HepG2 (cell line): ENCODE data around the gene HS6ST2.

ENCODE experiments used
- AHDC1 ChIP-seq: sonication (generic); formaldehyde crosslinking; IDR thresholded peaks from 2 replicates; pipeline ENCODE4 v1.5.1; 2020; ENCODE audit warnings: mild to moderate bottlenecking, missing genetic modification reagents, borderline replicate concordance
- BRF2 ChIP-seq: sonication (generic); formaldehyde crosslinking; IDR thresholded peaks from 2 replicates; pipeline ENCODE4 v1.8.1; 2022; ENCODE audit warnings: mild to moderate bottlenecking, missing genetic modification reagents
- CTCF ChIP-seq: sonication (generic); formaldehyde crosslinking; IDR thresholded peaks from 2 replicates; pipeline ENCODE4 v1.5.0; 2020; ENCODE audit warnings: mild to moderate bottlenecking, missing genetic modification reagents, moderate library complexity
- ELF1 ChIP-seq: sonication (generic); formaldehyde crosslinking; IDR thresholded peaks from 2 replicates; pipeline ENCODE4 v1.4.0; 2020; ENCODE audit warnings: missing genetic modification reagents
- FOSL1 ChIP-seq: sonication (generic); formaldehyde crosslinking; IDR thresholded peaks from 2 replicates; pipeline ENCODE4 v1.9.0; 2021; ENCODE audit warnings: missing genetic modification reagents, borderline replicate concordance
- MAZ ChIP-seq, 2 experiments: sonication (generic) in 1 of 2; formaldehyde crosslinking in 1 of 2; IDR thresholded peaks; 2 replicates each; pipeline versions ENCODE4 v1.5.0 to v1.6.1; 2012 to 2020; ENCODE audit warnings: low read depth in 2 of 2, mild to moderate bottlenecking in 2 of 2, borderline replicate concordance in 1 of 2, improper control_type of control experiment in 1 of 2, low read length in 1 of 2, missing genetic modification reagents in 1 of 2, moderate library complexity in 1 of 2
- MTA1 ChIP-seq: sonication (generic); formaldehyde crosslinking; IDR thresholded peaks from 2 replicates; pipeline ENCODE4 v1.4.0; 2020; ENCODE audit warnings: missing genetic modification reagents, mild to moderate bottlenecking, borderline replicate concordance
- NKX3-1 ChIP-seq: sonication (generic); formaldehyde crosslinking; IDR thresholded peaks from 2 replicates; pipeline ENCODE4 v1.5.0; 2020; ENCODE audit warnings: missing genetic modification reagents
- POLR2A ChIP-seq, 2 experiments: IDR thresholded peaks; 2 replicates each; pipeline ENCODE4 v1.6.1; 2011; ENCODE audit warnings: low read depth in 2 of 2, low read length in 2 of 2, mild to moderate bottlenecking in 1 of 2, moderate library complexity in 1 of 2; ENCODE audit not compliant: insufficient read depth in 1 of 2
- REST ChIP-seq, 2 experiments: IDR thresholded peaks; 2 replicates each; pipeline ENCODE4 v1.6.1; 2011 to 2012; ENCODE audit warnings: low read length in 2 of 2, borderline replicate concordance in 1 of 2, low read depth in 1 of 2, mild to moderate bottlenecking in 1 of 2, moderate library complexity in 1 of 2
- SNAPC2 ChIP-seq: sonication (generic); formaldehyde crosslinking; IDR thresholded peaks from 2 replicates; pipeline ENCODE4 v1.8.1; 2022; ENCODE audit warnings: mild to moderate bottlenecking, missing genetic modification reagents
- ZNF101 ChIP-seq: sonication (generic); formaldehyde crosslinking; IDR thresholded peaks from 2 replicates; pipeline ENCODE4 v1.4.0; 2020; ENCODE audit warnings: mild to moderate bottlenecking, low read depth, missing genetic modification reagents, borderline replicate concordance
- ZNF333 ChIP-seq: sonication (generic); formaldehyde crosslinking; IDR thresholded peaks from 2 replicates; pipeline ENCODE4 v1.4.0; 2020; ENCODE audit warnings: mild to moderate bottlenecking, missing genetic modification reagents, borderline replicate concordance
- ZNF597 ChIP-seq: sonication (generic); formaldehyde crosslinking; IDR thresholded peaks from 2 replicates; pipeline ENCODE4 v1.5.0; 2020; ENCODE audit warnings: missing genetic modification reagents

- TF ChIP-seq REST (IDR thresholded peaks at IDR 0.05; ENCODE audit: borderline replicate concordance in 1 of 2, low read depth in 1 of 2, low read length in 2 of 2) (no peak), FOSL1 (no peak), POLR2A (IDR thresholded peaks at IDR 0.05; ENCODE audit: insufficient read depth in 1 of 2, low read depth in 2 of 2, low read length in 2 of 2) (no peak), CTCF (CRISPR knock-in tag) (peak; percentile 69), NKX3-1 (no peak), ELF1 (no peak), MTA1 (CRISPR knock-in tag) (no peak), ZNF333 (CRISPR knock-in tag) (no peak), MAZ (IDR thresholded peaks at IDR 0.05; ENCODE audit: borderline replicate concordance, low read depth, low read length) (no peak), MAZ (CRISPR knock-in tag; IDR thresholded peaks at IDR 0.05; ENCODE audit: low read depth) (no peak), ZNF101 (CRISPR knock-in tag) (no peak), SNAPC2 (CRISPR knock-in tag) (no peak), AHDC1 (CRISPR knock-in tag) (no peak), ZNF597 (no peak), BRF2 (CRISPR knock-in tag) (no peak)
Observed at GRCh38 chrX:132615391-132616131, 342.9 kb downstream of the HS6ST2 start.
